Dedifferentiated amniotic fluid mesenchymal stem cell (primary cell): Measurements from ENCODE around the gene ABLIM2.
A peak's percentile ranks its signal among the peaks of the same experiment; 100 is the strongest.
"Not testable (repeated sequence)": the region's sequence is repeated elsewhere in the genome, so short reads cannot be mapped to it uniquely, and the experiment has no call there.

Experiments
- DNase-seq: peaks from one replicate; pipeline ENCODE4 v3.0.0-alpha.2; 2016; ENCODE audit errors: extremely low spot score

ABLIM2 gene

DNA sequence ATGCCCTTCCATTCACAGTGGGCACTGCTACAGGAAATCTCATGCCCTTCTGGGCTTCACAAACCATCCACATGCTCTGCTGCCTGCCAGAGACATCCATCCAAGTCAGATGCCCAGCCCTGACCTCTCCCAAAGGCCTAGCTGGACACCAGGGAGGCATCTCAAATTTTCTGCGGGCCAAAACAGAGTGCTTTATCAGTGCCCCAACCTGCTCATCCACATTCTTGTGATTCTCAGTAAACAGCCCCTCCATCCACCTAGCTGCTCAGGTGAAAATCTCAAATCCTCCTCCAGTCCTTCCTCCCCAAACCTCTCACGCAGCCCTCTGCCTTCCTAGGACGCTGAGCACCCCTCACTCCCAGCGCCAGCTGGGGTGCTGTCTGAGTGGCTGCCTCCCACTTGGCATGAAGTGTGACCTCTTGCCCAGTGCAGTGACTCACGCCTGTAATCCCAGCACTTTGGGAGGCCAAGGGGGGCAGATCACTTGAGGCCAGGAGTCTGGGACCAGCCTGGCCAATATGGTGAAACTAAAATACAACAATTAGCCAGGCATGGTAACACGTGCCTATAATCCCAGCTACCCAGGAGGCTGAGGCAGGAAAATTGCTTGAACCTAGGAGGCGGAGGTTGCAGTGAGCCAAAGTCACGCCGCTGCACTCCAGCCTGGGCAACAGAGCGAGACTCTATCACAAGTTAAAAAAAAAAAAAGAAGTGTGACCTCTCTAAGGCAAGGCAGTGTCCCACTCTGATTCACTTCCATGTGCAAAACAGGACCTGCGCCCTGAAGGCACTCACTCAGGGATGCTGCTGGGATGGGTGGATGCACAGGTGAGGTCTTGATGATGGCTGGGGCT is 217.3 kb downstream of the ABLIM2 start:
- DNase-seq, result no peak

GRCh38 chr4:7939377-7940108 is 219.1 kb downstream of the ABLIM2 start, which contains the start of gene AFAP1:
Gene AFAP1, minus strand, starts transcription at chr4:7939861. Its CDS starts 67,783 bp downstream, at chr4:7872078.
- peak; percentile 80 for DNase-seq

- no peak for DNase-seq
These were observed 219.8 kb downstream of the ABLIM2 start for GRCh38 chr4:7938609-7939376.

DNA sequence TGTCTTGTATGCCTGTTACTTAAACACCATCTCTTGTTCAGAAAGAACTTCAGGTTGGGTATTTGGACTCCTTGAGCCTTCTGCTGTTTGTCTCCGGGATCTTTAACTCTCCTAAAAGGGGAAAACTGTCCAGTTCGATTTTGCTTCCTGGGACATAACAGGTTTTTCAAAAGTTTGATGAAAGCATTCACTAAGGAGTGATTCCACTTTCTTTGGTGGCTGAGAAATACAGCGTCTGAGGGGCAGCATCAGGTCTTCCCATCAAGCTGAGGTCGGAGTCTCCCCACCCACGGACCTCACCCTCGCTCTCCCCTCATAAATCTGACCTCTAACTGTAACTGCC is 220.4 kb downstream of the ABLIM2 start:
- no peak for DNase-seq

DNA sequence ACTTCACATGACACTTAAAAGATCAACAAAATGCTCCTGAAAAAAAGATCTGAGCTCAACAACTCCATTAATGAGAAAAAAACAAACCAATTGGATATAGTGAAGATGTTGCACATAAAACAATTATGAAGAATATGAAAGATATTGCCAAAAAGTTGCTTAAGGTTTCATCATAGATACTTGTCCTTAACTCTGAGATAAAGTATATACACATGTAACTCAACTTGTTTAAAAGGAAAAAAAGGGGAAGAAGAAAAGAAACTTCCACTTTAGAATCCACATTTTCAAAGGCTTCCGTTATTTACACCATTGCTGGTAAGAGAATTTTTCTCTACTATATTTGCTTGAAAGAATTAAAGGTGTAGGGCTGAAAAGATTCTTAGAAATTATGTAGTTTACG is 221.6 kb downstream of the ABLIM2 start:
- peak; percentile 66 for DNase-seq

GRCh38 chr4:7933651-7934510 is 224.7 kb downstream of the ABLIM2 start:
- no peak for DNase-seq

GRCh38 chr4:7932287-7932686 is 226.3 kb downstream of the ABLIM2 start:
- DNase-seq, result no peak

GRCh38 chr4:7929118-7929951 is 229.3 kb downstream of the ABLIM2 start:
- DNase-seq, result no peak

GRCh38 chr4:7928711-7929110 is 229.9 kb downstream of the ABLIM2 start:
- DNase-seq, result no peak

- no peak for DNase-seq
These were observed 231.8 kb downstream of the ABLIM2 start for GRCh38 chr4:7926822-7927221.

GRCh38 chr4:7924570-7924969 is 234.0 kb downstream of the ABLIM2 start:
- no peak for DNase-seq

- no peak for DNase-seq
These were observed 234.4 kb downstream of the ABLIM2 start for GRCh38 chr4:7924163-7924562.

GRCh38 chr4:7922466-7922865 is 236.1 kb downstream of the ABLIM2 start:
- DNase-seq, result no peak

DNA sequence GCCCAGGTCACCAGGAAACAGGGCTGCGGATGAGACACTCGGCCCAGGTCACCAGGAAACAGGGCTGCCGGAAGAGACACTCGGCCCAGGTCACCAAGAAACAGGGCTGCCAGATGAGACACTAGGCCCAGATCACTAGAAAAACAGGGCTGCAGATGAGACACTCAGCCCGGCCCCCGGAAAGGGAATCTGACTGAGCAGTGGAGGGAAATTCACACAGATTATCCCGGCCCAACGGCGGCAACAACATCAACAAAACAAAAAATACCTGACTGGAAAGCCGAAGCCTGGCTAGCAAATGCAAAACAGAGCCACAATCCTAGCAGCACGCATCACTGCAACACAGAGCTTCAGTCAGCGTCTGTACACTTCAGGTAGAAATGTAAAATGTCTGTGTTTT is 239.6 kb downstream of the ABLIM2 start:
- DNase-seq, result no peak

- DNase-seq, result not testable (repeated sequence)
These were observed 240.4 kb downstream of the ABLIM2 start for GRCh38 chr4:7918187-7918586.

DNA sequence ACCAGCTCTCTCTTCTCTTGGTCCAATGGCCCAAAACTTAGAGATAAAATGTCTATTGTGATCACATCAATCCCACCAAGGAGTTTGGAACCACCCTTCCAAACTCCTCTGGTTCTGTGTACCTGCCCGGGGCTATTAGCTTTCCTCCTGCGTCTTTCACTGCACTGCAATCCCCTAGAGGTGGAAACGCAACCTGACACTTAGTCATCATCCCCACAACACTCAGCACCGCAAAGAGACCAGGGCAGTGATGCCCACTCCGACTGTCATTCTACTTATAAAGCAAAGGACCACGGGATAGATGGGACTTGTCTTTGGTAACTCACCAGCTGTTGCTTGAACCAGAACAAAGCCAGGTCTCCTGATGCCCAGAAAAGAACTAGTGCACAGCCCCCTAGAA is 240.9 kb downstream of the ABLIM2 start:
- DNase-seq, result no peak

DNA sequence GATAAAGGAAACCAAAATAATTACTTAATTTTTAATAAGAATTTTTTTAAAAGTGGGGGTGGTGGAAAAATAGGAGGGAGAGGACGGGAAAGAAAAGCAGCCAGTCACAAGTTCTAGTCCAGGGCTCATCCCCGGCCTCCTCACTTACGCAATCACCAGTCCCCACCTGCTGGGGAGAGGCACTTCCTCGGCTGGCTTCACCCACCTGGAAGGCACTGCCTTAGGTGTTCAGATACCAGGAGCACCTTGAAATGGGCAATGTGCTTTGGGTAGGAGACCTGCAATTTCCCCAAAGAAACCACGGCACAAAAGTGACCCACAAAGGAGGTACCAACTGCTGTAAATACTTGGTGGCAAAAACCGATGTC is 242.8 kb downstream of the ABLIM2 start:
- DNase-seq, result no peak
